Endodermal cell (in vitro differentiated cells): ENCODE data around the gene ZNF138. TPM values are rescaled to one million over a fixed set of nuclear protein-coding genes. Genes with fewer than 3 reads are reported as not detected.

Experiments used
- DNase-seq: peaks from one replicate; pipeline ENCODE4 v3.0.0-alpha.2; 2017
- H3K27ac ChIP-seq: 2 replicates; pipeline ENCODE4 v1.5.1; 2013; ENCODE audit warnings: mild to moderate bottlenecking, low read depth, low read length, moderate library complexity
- H3K27me3 ChIP-seq: 2 replicates; pipeline ENCODE4 v1.6.1; 2013; ENCODE audit warnings: mild to moderate bottlenecking, low read length, moderate library complexity; ENCODE audit not compliant: insufficient read depth, control insufficient read depth, poor library complexity, severe bottlenecking
- H3K36me3 ChIP-seq: 2 replicates; pipeline ENCODE4 v1.7.0; 2013; ENCODE audit warnings: mild to moderate bottlenecking, low read length, moderate library complexity; ENCODE audit not compliant: control insufficient read depth, insufficient read depth
- H3K4me1 ChIP-seq: one replicate; pipeline ENCODE4 v1.7.0; 2013; ENCODE audit warnings: low read length; ENCODE audit not compliant: control insufficient read depth, insufficient read depth
- H3K4me3 ChIP-seq: 2 replicates; pipeline ENCODE4 v1.5.1; 2013; ENCODE audit warnings: mild to moderate bottlenecking, low read length, moderate library complexity
- H3K9ac ChIP-seq: 2 replicates; pipeline ENCODE4 v1.6.1; 2013; ENCODE audit warnings: mild to moderate bottlenecking, low read length, moderate library complexity; ENCODE audit not compliant: poor library complexity, severe bottlenecking; ENCODE audit errors: extremely low read depth
- H3K9me3 ChIP-seq: 2 replicates; pipeline ENCODE4 v1.6.1; 2013; ENCODE audit warnings: mild to moderate bottlenecking, low read length, moderate library complexity; ENCODE audit not compliant: control insufficient read depth
- H3K27ac Mint-ChIP-seq: 2 replicates; pipeline ENCODE4 v1.8.0; 2020; ENCODE audit warnings: mixed read lengths
- H3K27me3 Mint-ChIP-seq: 2 replicates; pipeline ENCODE4 v1.8.0; 2021; ENCODE audit warnings: mild to moderate bottlenecking, mixed read lengths; ENCODE audit not compliant: insufficient read depth
- H3K36me3 Mint-ChIP-seq: 2 replicates; pipeline ENCODE4 v1.8.0; 2020; ENCODE audit warnings: low read depth, mixed read lengths
- H3K4me1 Mint-ChIP-seq: 2 replicates; pipeline ENCODE4 v1.8.0; 2020; ENCODE audit warnings: mixed read lengths
- H3K4me3 Mint-ChIP-seq: 2 replicates; pipeline ENCODE4 v1.8.0; 2020; ENCODE audit warnings: mild to moderate bottlenecking, moderate library complexity, mixed read lengths
- H3K9me3 Mint-ChIP-seq: 2 replicates; pipeline ENCODE4 v1.8.0; 2020; ENCODE audit warnings: mild to moderate bottlenecking, mixed read lengths
- CTCF ChIP-seq: fragments of 200-600 bp; sonication (generic); conservative IDR thresholded peaks from 2 replicates; pipeline ENCODE4 v1.5.0; 2021; ENCODE audit warnings: antibody characterized with exemption, mild to moderate bottlenecking
- WGBS, 2 experiments: methylation state at CpG; one replicate each; pipeline versions ENCODE4 v1.1.5 to v1.1.7; 2013; ENCODE audit warnings: missing lambda C conversion rate in 2 of 2, mixed read lengths in 1 of 2; ENCODE audit not compliant: insufficient coverage in 1 of 2, insufficient read length in 1 of 2; 5-methylcytosine and 5-hydroxymethylcytosine counted together
- total RNA-seq, 2 donors: library from RNA; stranded (reverse); fragmentation: NEBNext Ultra II Directional in 1 of 2; extraction: Animal tissue kit (Norgen Biotek cat#: 25700) in 1 of 2; gene quantifications; 2 replicates in 1 of 2; 3 replicates in 1 of 2; pipeline ENCODE4 v1.2.1, GENCODE V29; 2021

Gene ZNF138
- total RNA-seq, 2 donors from 2014 or later, result 28.0 to 32.9 TPM

GRCh38 chr7:64874114-64874513, 79.9 kb downstream of the ZNF138 start:
- WGBS, 2 experiments, result 77 to 78% methylated on average over 7 to 10 of the region's 10 CpGs

GRCh38 chr7:64874562-64875250, 80.5 kb downstream of the ZNF138 start:
- H3K4me3 ChIP-seq, result no peak overlapping the region
- no peak overlapping the region for H3K9ac ChIP-seq
- peak; percentile 20 for DNase-seq
- Mint-ChIP-seq H3K4me1 (no peaks in the 10 kb centered on the region), H3K9me3 (peaks cover 73% of the 10 kb centered on the region), H3K4me3 (no peak overlapping the region), H3K36me3 (no peaks in the 10 kb centered on the region), H3K27ac (no peak overlapping the region), H3K27me3 (peaks cover 39% of the 10 kb centered on the region)
- H3K36me3 ChIP-seq, result no peaks in the 10 kb centered on the region
- no peaks in the 10 kb centered on the region for H3K9me3 ChIP-seq
- H3K4me1 ChIP-seq, result no peaks in the 10 kb centered on the region
- no peak for TF ChIP-seq CTCF
- no peak overlapping the region for H3K27ac ChIP-seq
- 81 to 87% methylated on average over 13 to 23 of the region's 23 CpGs for WGBS, 2 experiments
- peaks cover 30% of the 10 kb centered on the region for H3K27me3 ChIP-seq

More at GRCh38 chr7:64874114-64874513, 79.9 kb downstream of the ZNF138 start:
- TF ChIP-seq CTCF, result no peak
- Histone ChIP-seq H3K9ac (no peak overlapping the region), H3K27me3 (peaks cover 27% of the 10 kb centered on the region), H3K9me3 (no peaks in the 10 kb centered on the region), H3K4me1 (no peaks in the 10 kb centered on the region), H3K36me3 (no peaks in the 10 kb centered on the region), H3K27ac (no peak overlapping the region), H3K4me3 (no peak overlapping the region)
- H3K27ac Mint-ChIP-seq, result no peak overlapping the region
- H3K9me3 Mint-ChIP-seq, result peaks cover 68% of the 10 kb centered on the region
- no peaks in the 10 kb centered on the region for H3K36me3 Mint-ChIP-seq
- no peak for DNase-seq
- no peak overlapping the region for H3K4me3 Mint-ChIP-seq
- H3K27me3 Mint-ChIP-seq, result peaks cover 39% of the 10 kb centered on the region
- no peaks in the 10 kb centered on the region for H3K4me1 Mint-ChIP-seq

- Histone ChIP-seq H3K9ac (no peak overlapping the region), H3K27ac (no peak overlapping the region), H3K9me3 (no peaks in the 10 kb centered on the region), H3K36me3 (no peaks in the 10 kb centered on the region), H3K27me3 (peaks cover 30% of the 10 kb centered on the region), H3K4me3 (no peak overlapping the region), H3K4me1 (no peaks in the 10 kb centered on the region)
- Mint-ChIP-seq H3K9me3 (peaks cover 78% of the 10 kb centered on the region), H3K4me3 (no peak overlapping the region), H3K27me3 (peaks cover 41% of the 10 kb centered on the region), H3K27ac (no peak overlapping the region), H3K36me3 (no peaks in the 10 kb centered on the region), H3K4me1 (no peaks in the 10 kb centered on the region)
- TF ChIP-seq CTCF, result no peak
- 89 to 95% methylated on average over 14 to 18 of the region's 18 CpGs for WGBS, 2 experiments
- DNase-seq, result peak; percentile 16
These were observed 81.0 kb downstream of the ZNF138 start for GRCh38 chr7:64875258-64875657.
